ENCODE measurements around the gene RNF17.
"Not testable (repeated sequence)": the region's sequence is repeated elsewhere in the genome, so short reads cannot be mapped to it uniquely, and the experiment has no call there.

The RNF17 gene

GRCh38 chr13:24727731-24728601 lies 36.0 kb upstream of the RNF17 start:
- Histone ChIP-seq H3K36me3 (ENCODE audit: control insufficient read depth, insufficient read depth, low read length) (no peaks in the 10 kb centered on the region), H3K27me3 (ENCODE audit: control insufficient read depth, insufficient read depth, low read length) (no peaks in the 10 kb centered on the region), H3K4me3 (ENCODE audit: low read length) (no peak overlapping the region), H3K27ac (ENCODE audit: low read length) (no peak overlapping the region), H3K9me3 (ENCODE audit: control insufficient read depth, insufficient read depth, low read length) (no peaks in the 10 kb centered on the region), H3K4me1 (ENCODE audit: control insufficient read depth, insufficient read depth, low read length) (no peaks in the 10 kb centered on the region)
- WGBS (ENCODE audit: insufficient coverage, insufficient read length) = no CpG with 5 or more reads among the region's 24 CpGs
- no peak for DNase-seq (ENCODE audit: low read depth, low spot score)

- H3K36me3 ChIP-seq (ENCODE audit: control insufficient read depth, insufficient read depth, low read length); DNase-seq (ENCODE audit: low read depth, low spot score); H3K9me3 ChIP-seq (ENCODE audit: control insufficient read depth, insufficient read depth, low read length); H3K27me3 ChIP-seq (ENCODE audit: control insufficient read depth, insufficient read depth, low read length); H3K4me3 ChIP-seq (ENCODE audit: low read length); H3K4me1 ChIP-seq (ENCODE audit: control insufficient read depth, insufficient read depth, low read length); H3K27ac ChIP-seq (ENCODE audit: low read length): not testable (repeated sequence)
- WGBS (ENCODE audit: insufficient coverage, insufficient read length) = no CpG with 5 or more reads among the region's 4 CpGs
Measured at GRCh38 chr13:24730873-24731567, 32.9 kb upstream of the RNF17 start.

- no peaks in the 10 kb centered on the region for H3K27me3 ChIP-seq (ENCODE audit: control insufficient read depth, insufficient read depth, low read length)
- H3K9me3 ChIP-seq (ENCODE audit: control insufficient read depth, insufficient read depth, low read length) = no peaks in the 10 kb centered on the region
- no peak for DNase-seq (ENCODE audit: low read depth, low spot score)
- no peak overlapping the region for H3K27ac ChIP-seq (ENCODE audit: low read length)
- WGBS (ENCODE audit: insufficient coverage, insufficient read length) = no CpG with 5 or more reads among the region's 4 CpGs
- H3K4me3 ChIP-seq (ENCODE audit: low read length) = no peak overlapping the region
- H3K36me3 ChIP-seq (ENCODE audit: control insufficient read depth, insufficient read depth, low read length) = no peaks in the 10 kb centered on the region
- H3K4me1 ChIP-seq (ENCODE audit: control insufficient read depth, insufficient read depth, low read length) = no peaks in the 10 kb centered on the region
Measured at GRCh38 chr13:24734950-24735349, 29.0 kb upstream of the RNF17 start.

- Histone ChIP-seq H3K4me3 (ENCODE audit: low read length) (no peak overlapping the region), H3K36me3 (ENCODE audit: control insufficient read depth, insufficient read depth, low read length) (no peaks in the 10 kb centered on the region), H3K27me3 (ENCODE audit: control insufficient read depth, insufficient read depth, low read length) (no peaks in the 10 kb centered on the region), H3K4me1 (ENCODE audit: control insufficient read depth, insufficient read depth, low read length) (no peaks in the 10 kb centered on the region; the same call in 1 of the 2 replicates), H3K27ac (ENCODE audit: low read length) (no peak overlapping the region), H3K9me3 (ENCODE audit: control insufficient read depth, insufficient read depth, low read length) (no peaks in the 10 kb centered on the region)
- WGBS (ENCODE audit: insufficient coverage, insufficient read length) = no CpG with 5 or more reads among the region's 6 CpGs
- no peak for DNase-seq (ENCODE audit: low read depth, low spot score)
Measured at GRCh38 chr13:24737042-24737441, 26.9 kb upstream of the RNF17 start.

GRCh38 chr13:24738366-24738847 lies 25.6 kb upstream of the RNF17 start:
- no peak overlapping the region for H3K4me3 ChIP-seq (ENCODE audit: low read length)
- H3K4me1 ChIP-seq (ENCODE audit: control insufficient read depth, insufficient read depth, low read length) = no peaks in the 10 kb centered on the region; the same call in 1 of the 2 replicates
- no peaks in the 10 kb centered on the region for H3K36me3 ChIP-seq (ENCODE audit: control insufficient read depth, insufficient read depth, low read length)
- no CpG with 5 or more reads among the region's 5 CpGs for WGBS (ENCODE audit: insufficient coverage, insufficient read length)
- no peak overlapping the region for H3K27ac ChIP-seq (ENCODE audit: low read length)
- no peak for DNase-seq (ENCODE audit: low read depth, low spot score)
- H3K9me3 ChIP-seq (ENCODE audit: control insufficient read depth, insufficient read depth, low read length) = no peaks in the 10 kb centered on the region
- no peaks in the 10 kb centered on the region; the same call in 1 of the 2 replicates for H3K27me3 ChIP-seq (ENCODE audit: control insufficient read depth, insufficient read depth, low read length)

DNA sequence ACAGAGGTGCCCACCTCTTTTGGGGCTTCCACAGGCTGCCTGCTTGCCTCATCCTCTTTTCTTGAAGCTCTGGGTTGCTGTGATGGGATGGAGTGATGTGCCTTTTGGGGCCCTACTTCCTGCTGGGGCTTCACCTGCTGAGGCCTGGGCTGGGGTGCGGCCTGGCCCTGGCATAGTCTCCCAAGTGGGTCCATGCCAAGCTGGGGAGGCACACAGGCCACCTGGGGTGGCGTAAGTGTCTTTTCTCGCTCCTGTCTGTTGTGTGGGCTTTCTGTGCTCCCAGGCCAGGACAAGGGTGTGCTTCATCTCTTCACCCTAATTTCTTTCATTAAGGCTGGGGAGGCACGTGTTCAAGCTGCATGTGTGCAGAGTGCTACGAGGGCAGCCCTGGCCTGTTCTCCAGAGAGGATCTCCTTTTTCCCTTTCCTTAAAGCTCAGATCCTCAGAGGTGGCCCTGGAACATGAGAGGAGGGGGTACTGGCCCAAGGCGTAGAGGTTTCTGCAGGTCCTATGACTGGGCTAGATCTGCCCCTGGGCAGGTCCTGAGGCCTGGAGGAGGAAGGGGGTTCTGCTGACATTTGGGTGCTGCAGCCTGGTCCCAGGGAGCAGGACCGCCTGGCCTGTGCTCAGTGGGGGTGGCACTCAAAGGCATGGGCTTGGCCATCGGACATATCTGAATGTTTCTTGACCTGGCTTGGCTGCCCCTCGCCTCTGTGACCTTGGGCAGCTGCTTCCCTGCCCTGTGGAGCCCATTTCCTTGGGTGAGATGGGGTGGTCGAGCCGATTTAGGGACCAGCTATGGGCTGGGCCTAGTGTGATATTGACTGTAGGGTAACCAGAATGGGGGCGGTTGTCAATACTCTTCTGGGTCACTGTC lies 23.7 kb upstream of the RNF17 start:
- H3K27ac ChIP-seq (ENCODE audit: low read length) = no peak overlapping the region
- DNase-seq (ENCODE audit: low read depth, low spot score) = no peak
- no CpG with 5 or more reads among the region's 12 CpGs for WGBS (ENCODE audit: insufficient coverage, insufficient read length)

GRCh38 chr13:24741016-24741662 lies 22.8 kb upstream of the RNF17 start:
- peaks cover 3% of the 10 kb centered on the region; the same call in 1 of the 2 replicates for H3K4me1 ChIP-seq (ENCODE audit: control insufficient read depth, insufficient read depth, low read length)
- no peaks in the 10 kb centered on the region for H3K9me3 ChIP-seq (ENCODE audit: control insufficient read depth, insufficient read depth, low read length)
- H3K27me3 ChIP-seq (ENCODE audit: control insufficient read depth, insufficient read depth, low read length) = peaks cover 24% of the 10 kb centered on the region
- no peak overlapping the region for H3K27ac ChIP-seq (ENCODE audit: low read length)
- no peak for DNase-seq (ENCODE audit: low read depth, low spot score)
- no peak overlapping the region for H3K4me3 ChIP-seq (ENCODE audit: low read length)
- no peaks in the 10 kb centered on the region; the same call in 1 of the 2 replicates for H3K36me3 ChIP-seq (ENCODE audit: control insufficient read depth, insufficient read depth, low read length)
- WGBS (ENCODE audit: insufficient coverage, insufficient read length) = no CpG with 5 or more reads among the region's 11 CpGs

More for the DNA sequence above, 23.7 kb upstream of the RNF17 start:
- Histone ChIP-seq H3K27me3 (ENCODE audit: control insufficient read depth, insufficient read depth, low read length) (peaks cover 15% of the 10 kb centered on the region), H3K9me3 (ENCODE audit: control insufficient read depth, insufficient read depth, low read length) (no peaks in the 10 kb centered on the region), H3K4me1 (ENCODE audit: control insufficient read depth, insufficient read depth, low read length) (no peaks in the 10 kb centered on the region; the same call in 1 of the 2 replicates), H3K36me3 (ENCODE audit: control insufficient read depth, insufficient read depth, low read length) (no peaks in the 10 kb centered on the region), H3K4me3 (ENCODE audit: low read length) (no peak overlapping the region)

GRCh38 chr13:24741791-24742190 lies 22.2 kb upstream of the RNF17 start:
- Histone ChIP-seq H3K9me3 (ENCODE audit: control insufficient read depth, insufficient read depth, low read length) (no peaks in the 10 kb centered on the region), H3K4me3 (ENCODE audit: low read length) (no peak overlapping the region), H3K36me3 (ENCODE audit: control insufficient read depth, insufficient read depth, low read length) (no peaks in the 10 kb centered on the region; the same call in 1 of the 2 replicates), H3K27me3 (ENCODE audit: control insufficient read depth, insufficient read depth, low read length) (peaks cover 30% of the 10 kb centered on the region), H3K4me1 (ENCODE audit: control insufficient read depth, insufficient read depth, low read length) (peaks cover 3% of the 10 kb centered on the region; the same call in 1 of the 2 replicates), H3K27ac (ENCODE audit: low read length) (no peak overlapping the region)
- DNase-seq (ENCODE audit: low read depth, low spot score) = no peak
- WGBS (ENCODE audit: insufficient coverage, insufficient read length) = no CpG with 5 or more reads among the region's 8 CpGs

- no peak for DNase-seq (ENCODE audit: low read depth, low spot score)
- no CpG with 5 or more reads among the region's 6 CpGs for WGBS (ENCODE audit: insufficient coverage, insufficient read length)
- H3K27me3 ChIP-seq (ENCODE audit: control insufficient read depth, insufficient read depth, low read length) = peaks cover 35% of the 10 kb centered on the region
- H3K27ac ChIP-seq (ENCODE audit: low read length) = no peak overlapping the region
- H3K4me3 ChIP-seq (ENCODE audit: low read length) = no peak overlapping the region
- H3K4me1 ChIP-seq (ENCODE audit: control insufficient read depth, insufficient read depth, low read length) = peaks cover 4% of the 10 kb centered on the region; the same call in 1 of the 2 replicates
- no peaks in the 10 kb centered on the region; the same call in 1 of the 2 replicates for H3K36me3 ChIP-seq (ENCODE audit: control insufficient read depth, insufficient read depth, low read length)
- no peaks in the 10 kb centered on the region for H3K9me3 ChIP-seq (ENCODE audit: control insufficient read depth, insufficient read depth, low read length)
Measured at GRCh38 chr13:24742294-24742693, 21.7 kb upstream of the RNF17 start.

Data from iPS DF 6.9 (cell line).